Left ventricle myocardium superior (tissue), 1 donor: ENCODE results near the gene ZC3HAV1. TPM values are rescaled to one million over a fixed set of nuclear protein-coding genes. Genes with fewer than 3 reads are reported as not detected.
"Not testable (repeated sequence)": the region's sequence is repeated elsewhere in the genome, so short reads cannot be mapped to it uniquely, and the experiment has no call there.

Source experiments
- ATAC-seq: fragments of 200-7000 bp; cut with Tn5 transposase; one replicate; pipeline ENCODE4 v1.9.1; 2020; ENCODE audit warnings: mild to moderate bottlenecking, moderate library complexity
- DNase-seq: peaks from one replicate; pipeline ENCODE4 v3.0.0-alpha.2; 2020
- intact Hi-C: fragments of 100-400 bp; cut with micrococcal nuclease; formaldehyde crosslinking; loops from one replicate; pipeline ENCODE4 v1.11.0; 2022
- total RNA-seq: library from RNA; stranded (reverse); fragmentation: NEBNext Ultra II Directional; extraction: Animal tissue kit (Norgen Biotek cat#: 25700); gene quantifications from one replicate; pipeline ENCODE4 v1.2.1, GENCODE V29; 2021
- donor health status: DM: no; HTN: yes; CAD: no; lungs with severe emphysema.

Gene ZC3HAV1
- total RNA-seq, 1 donor from 2014 or later = 7.1 TPM

GRCh38 chr7:139094030-139094429 is 15.5 kb downstream of the ZC3HAV1 start:
- ATAC-seq = no peak
- DNase-seq = no peak
- intact Hi-C loops = no loop called here

- DNase-seq, ATAC-seq, intact Hi-C loops: not testable (repeated sequence)
Measured at GRCh38 chr7:139093512-139093911, 16.0 kb downstream of the ZC3HAV1 start.

- intact Hi-C loops = no loop called here
- ATAC-seq = no peak
- no peak for DNase-seq
Measured at GRCh38 chr7:139092090-139092796, 17.3 kb downstream of the ZC3HAV1 start.

- ATAC-seq = no peak
- no peak for DNase-seq
- intact Hi-C loops = no loop called here
Measured at GRCh38 chr7:139091677-139091996, 17.9 kb downstream of the ZC3HAV1 start.

GRCh38 chr7:139089118-139089517 is 20.4 kb downstream of the ZC3HAV1 start:
- no peak for ATAC-seq
- DNase-seq = no peak
- intact Hi-C loops = no loop called here

- intact Hi-C loops = no loop called here
- ATAC-seq (no peak), DNase-seq (no peak)
Measured at GRCh38 chr7:139088268-139088667, 21.3 kb downstream of the ZC3HAV1 start.

GRCh38 chr7:139087212-139087611 is 22.3 kb downstream of the ZC3HAV1 start:
- intact Hi-C loops = no loop called here
- DNase-seq (no peak), ATAC-seq (no peak)

- DNase-seq (no peak), ATAC-seq (no peak)
- intact Hi-C loops = no loop called here
Measured at GRCh38 chr7:139086454-139086853, 23.1 kb downstream of the ZC3HAV1 start.

- DNase-seq = no peak
- intact Hi-C loops = no loop called here
- ATAC-seq = no peak
Measured at GRCh38 chr7:139084709-139085108, 24.8 kb downstream of the ZC3HAV1 start.

- ATAC-seq (no peak), DNase-seq (no peak)
Measured at GRCh38 chr7:139081584-139081983, 27.9 kb downstream of the ZC3HAV1 start.

GRCh38 chr7:139080905-139081304 is 28.6 kb downstream of the ZC3HAV1 start:
- ATAC-seq = peak; percentile 48
- intact Hi-C loops = no loop called here
- DNase-seq = no peak

More at GRCh38 chr7:139081584-139081983, 27.9 kb downstream of the ZC3HAV1 start:
- intact Hi-C loops = no loop called here

- intact Hi-C loops = loop anchor here (5.0 kb wide), 1 partner anchor 193 kb away; no protein-coding TSS in a partner anchor
- DNase-seq (no peak), ATAC-seq (no peak)
Measured at GRCh38 chr7:139079861-139080260, 29.7 kb downstream of the ZC3HAV1 start.

GRCh38 chr7:139078911-139079310 is 30.6 kb downstream of the ZC3HAV1 start:
- DNase-seq = no peak
- intact Hi-C loops = loop anchor here (5.0 kb wide), 1 partner anchor 192 kb away; no protein-coding TSS in a partner anchor
- no peak for ATAC-seq

- DNase-seq = no peak
- no peak for ATAC-seq
- intact Hi-C loops = loop anchor here (5.0 kb wide), 1 partner anchor 191 kb away; no protein-coding TSS in a partner anchor
Measured at GRCh38 chr7:139078399-139078798, 31.1 kb downstream of the ZC3HAV1 start.

GRCh38 chr7:139077706-139078105 is 31.8 kb downstream of the ZC3HAV1 start:
- intact Hi-C loops = loop anchor here (5.0 kb wide), 1 partner anchor 190 kb away; no protein-coding TSS in a partner anchor
- DNase-seq, ATAC-seq: not testable (repeated sequence)

- ATAC-seq = no peak
- no peak for DNase-seq
- intact Hi-C loops = loop anchor here (2.0 to 5.0 kb wide), 2 partner anchors 59 to 189 kb away; no protein-coding TSS in a partner anchor
Measured at GRCh38 chr7:139075871-139076686, 33.4 kb downstream of the ZC3HAV1 start.

GRCh38 chr7:139075031-139075652 is 34.4 kb downstream of the ZC3HAV1 start:
- DNase-seq = peak; percentile 50
- intact Hi-C loops = loop anchor here (2.0 to 5.0 kb wide), 2 partner anchors 58 to 188 kb away; no protein-coding TSS in a partner anchor
- ATAC-seq = peak; percentile 94

GRCh38 chr7:139072796-139073195 is 36.7 kb downstream of the ZC3HAV1 start:
- intact Hi-C loops = no loop called here
- DNase-seq = no peak
- ATAC-seq = no peak

- ATAC-seq (no peak), DNase-seq (no peak)
- intact Hi-C loops = no loop called here
Measured at GRCh38 chr7:139071680-139072079, 37.8 kb downstream of the ZC3HAV1 start.
